ENCODE results near the gene LANCL1.

The LANCL1 gene

DNA sequence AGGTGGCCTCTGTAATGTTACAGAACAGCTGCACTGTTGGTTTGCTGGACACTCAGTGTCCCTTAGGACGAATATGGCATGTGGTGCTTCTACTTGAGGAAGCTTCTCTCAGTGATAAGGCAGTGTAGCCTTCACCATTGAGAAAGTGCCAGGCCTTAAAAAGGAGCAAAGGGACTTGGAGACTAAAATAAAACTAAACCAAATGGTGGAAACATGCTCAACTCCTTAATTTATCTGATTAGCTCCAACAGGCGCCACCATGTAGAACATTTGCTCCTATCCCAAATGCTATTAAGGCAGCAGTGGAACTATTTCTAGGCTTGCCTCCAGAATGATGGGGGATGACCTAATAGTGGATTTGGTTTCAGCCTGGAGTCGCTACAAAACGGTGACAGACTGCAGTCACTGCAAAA lies 84.1 kb downstream of the LANCL1 start:
- no peak for DNase-seq (ENCODE audit: low read depth, low spot score)

DNA sequence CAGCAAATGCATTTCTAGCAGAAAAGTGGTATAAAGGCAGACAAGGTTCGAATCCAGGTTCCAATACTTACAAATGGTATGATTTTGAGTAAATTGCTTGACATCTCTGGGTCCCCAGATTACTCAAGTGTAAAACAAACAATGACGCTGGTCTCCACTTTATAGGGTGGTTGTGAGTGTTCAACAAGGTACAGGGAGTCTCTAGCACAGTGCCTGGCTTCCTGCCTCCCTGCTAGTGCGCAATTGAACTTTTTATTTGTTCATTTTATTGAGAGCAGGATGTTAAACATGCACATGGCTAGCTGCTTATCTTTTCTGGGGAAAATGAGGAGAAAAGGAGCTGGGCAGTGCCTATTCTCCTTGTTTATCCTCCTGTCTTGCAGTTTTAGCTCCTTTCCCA lies 86.7 kb downstream of the LANCL1 start:
- DNase-seq (ENCODE audit: low read depth, low spot score): no peak

DNA sequence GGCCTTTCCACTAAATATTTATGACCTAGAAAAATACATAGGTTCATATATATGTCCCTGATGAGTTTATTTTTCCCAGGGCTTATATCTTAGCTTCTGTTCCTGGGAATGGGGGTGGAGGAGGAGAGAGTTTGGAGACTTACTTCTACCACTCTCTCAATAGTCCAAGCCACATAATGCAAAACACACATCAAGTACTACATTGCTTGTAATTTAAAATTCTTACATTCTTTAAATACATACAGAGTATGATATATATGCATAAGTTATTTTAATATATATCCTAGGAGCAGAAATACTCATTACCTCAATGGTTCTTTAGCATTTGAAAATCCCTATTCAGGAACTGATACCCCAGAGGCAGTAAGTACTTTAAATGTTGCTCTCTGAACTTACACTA lies 88.4 kb downstream of the LANCL1 start:
- DNase-seq (ENCODE audit: low read depth, low spot score): no peak

DNA sequence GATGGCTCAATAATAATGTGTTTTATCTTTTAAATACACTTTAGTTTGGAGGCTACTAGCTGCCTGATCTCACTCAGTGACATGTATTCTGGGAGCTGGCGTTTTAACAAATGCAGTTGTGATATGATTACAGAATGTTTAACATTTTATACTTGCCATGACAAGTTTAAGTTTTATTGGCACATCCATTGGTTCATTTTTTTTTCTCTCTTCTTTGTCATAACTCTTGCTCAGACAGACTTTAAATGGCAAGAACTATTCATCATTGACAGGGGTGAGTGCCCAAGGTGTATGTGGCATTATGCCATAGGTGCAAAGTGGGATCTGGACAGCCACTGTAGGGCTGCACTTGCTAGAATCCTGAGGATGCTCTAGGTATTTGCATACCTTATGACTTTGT lies 89.5 kb downstream of the LANCL1 start:
- DNase-seq (ENCODE audit: low read depth, low spot score): no peak

All from astrocyte of the hippocampus (primary cell).